ENCODE measurements around the gene CIAO1. TPM values are rescaled to one million over a fixed set of nuclear protein-coding genes. Genes with fewer than 3 reads are reported as not detected.

CIAO1 gene
- total and polyA plus RNA-seq, 2 of the 8 experiments (the other 6 are each of a cell fraction or from before 2014, with no cell fraction given), result 63.7 to 99.2 TPM

DNA sequence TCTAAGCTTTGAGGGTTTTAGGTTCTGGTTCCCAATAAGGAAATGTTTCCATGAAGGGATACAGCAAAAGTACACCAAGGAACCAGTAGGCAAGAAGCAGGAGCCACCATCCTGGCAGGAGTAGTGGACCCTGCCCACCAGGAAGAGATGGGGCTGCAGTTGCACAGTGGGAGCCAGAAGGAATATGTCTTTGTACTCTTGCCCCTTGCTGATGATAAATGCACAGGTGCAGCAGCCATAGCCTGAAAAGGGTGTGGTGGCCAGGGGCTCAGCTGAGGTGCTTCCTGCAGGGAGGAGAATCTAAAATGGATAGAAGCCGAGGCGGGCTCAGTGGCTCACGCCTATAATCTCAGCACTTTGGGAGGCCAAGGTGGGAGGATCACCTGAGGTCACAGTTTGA lies 27.8 kb upstream of the CIAO1 start:
- Histone ChIP-seq H2BK15ac (ENCODE audit: low read length) (no peak overlapping the region), H3K56ac (replicated peaks; ENCODE audit: insufficient read length, low read depth, low read length) (no peak overlapping the region), H2BK5ac (ENCODE audit: low read depth, low read length) (no peak overlapping the region), H4K8ac (ENCODE audit: extremely low read depth, insufficient read depth, low read length) (no peak overlapping the region), H3K79me1 (ENCODE audit: low read depth, low read length) (no peaks in the 10 kb centered on the region), H3K79me2 (ENCODE audit: control insufficient read depth in 1 of 2, insufficient read depth in 2 of 2, low read length in 2 of 2) (no peaks in the 10 kb centered on the region), H4K5ac (ENCODE audit: insufficient read length, low read depth, low read length) (no peak overlapping the region), H3K9me3 (ENCODE audit: insufficient read depth in 2 of 2, low read depth in 1 of 2, low read length in 1 of 2) (no peaks in the 10 kb centered on the region), H3K36me3 (ENCODE audit: control insufficient read depth in 2 of 4, insufficient read depth in 4 of 4, low read length in 3 of 4) (no peaks in the 10 kb centered on the region), H4K91ac (replicated peaks; ENCODE audit: insufficient read length, low read length) (no peak overlapping the region), H2AK5ac (ENCODE audit: low read depth, low read length) (no peak overlapping the region), H4K20me1 (replicated peaks in 1 of 2; ENCODE audit: control insufficient read depth in 1 of 2, insufficient read depth in 2 of 2, low read length in 2 of 2) (no peaks in the 10 kb centered on the region), H3K4ac (replicated peaks; ENCODE audit: insufficient read length, low read depth, low read length) (no peak overlapping the region), H2BK120ac (replicated peaks; ENCODE audit: low read depth, low read length) (no peak overlapping the region), H2AFZ (ENCODE audit: low read length) (no peak overlapping the region), H3K9ac (replicated peaks in 1 of 4; ENCODE audit: extremely low read depth in 1 of 4, low read depth in 3 of 4, low read length in 3 of 4) (no peak overlapping the region), H3K18ac (ENCODE audit: extremely low read depth, low read length) (no peak overlapping the region), H2BK20ac (ENCODE audit: low read length) (no peak overlapping the region), H3K23me2 (ENCODE audit: low read depth, low read length) (no peaks in the 10 kb centered on the region), H3K4me3 (ENCODE audit: extremely low read depth in 1 of 4, insufficient read depth in 2 of 4, low read depth in 3 of 4, low read length in 4 of 4) (no peak overlapping the region), H3K14ac (ENCODE audit: insufficient read length) (no peak overlapping the region), H3K23ac (ENCODE audit: insufficient read length) (no peak overlapping the region), H3K4me2 (ENCODE audit: insufficient read depth in 1 of 2, low read depth in 2 of 2, low read length in 2 of 2) (no peak overlapping the region), H2BK12ac (ENCODE audit: low read depth, low read length) (no peak overlapping the region), H3K27me3 (replicated peaks in 1 of 4; ENCODE audit: control insufficient read depth in 3 of 4, extremely low read depth in 1 of 4, insufficient read depth in 3 of 4, low read length in 3 of 4) (no peaks in the 10 kb centered on the region), H3K27ac (ENCODE audit: low read depth, low read length) (no peak overlapping the region), H3K4me1 (replicated peaks in 1 of 4; ENCODE audit: control insufficient read depth in 3 of 4, insufficient read depth in 4 of 4, low read length in 3 of 4) (peaks cover 0 to 3% (median 0%) of the 10 kb centered on the region in 4 experiments; a peak in 1 of 7 replicates)
- WGBS, 2 experiments (ENCODE audit: extremely low coverage in 1 of 2, insufficient coverage in 1 of 2, insufficient read length in 1 of 2, insufficient replicate concordance in 2 of 2, low coverage in 1 of 2, low lambda C conversion rate in 2 of 2, missing lambda C conversion rate in 1 of 2), result 97% methylated on average over 3 of the region's 3 CpGs; no CpG with 5 or more reads in 1 of the 2 experiments
- no peak for FAIRE-seq
- ChIA-PET CTCF (ENCODE audit: partially characterized antibody) (interaction anchor here (0.6 to 4.7 kb wide), 10 partner anchors 9 to 100 kb away, joined by 3 to 43 read pairs (median 4); partner anchors contain the start of gene ASTL), POLR2A (ENCODE audit: partially characterized antibody) (interaction anchor here (1.1 to 1.8 kb wide), 2 partner anchors 11 to 30 kb away, joined by 3 to 5 read pairs; partner anchors contain the start of gene STARD7)
- DNase-seq (ENCODE audit: low read depth in 1 of 2, low spot score in 2 of 2), result no peak
- no peak for TF ChIP-seq JUN (IDR thresholded peaks at IDR 0.05; ENCODE audit: low read depth, low read length)
- no peak for TF ChIP-seq FOSL1 (IDR thresholded peaks at IDR 0.05; ENCODE audit: insufficient read depth, low read depth, low read length)
- no peak for TF ChIP-seq HDAC2 (IDR thresholded peaks at IDR 0.05; ENCODE audit: borderline replicate concordance in 1 of 2, low read depth in 2 of 2, low read length in 2 of 2)
- TF ChIP-seq TEAD4 (IDR thresholded peaks at IDR 0.05; ENCODE audit: low read depth, low read length), result no peak
- no peak for TF ChIP-seq BCL11A (IDR thresholded peaks at IDR 0.05; ENCODE audit: low read depth in 2 of 2, low read length in 2 of 2)
- TF ChIP-seq ATF2 (IDR thresholded peaks at IDR 0.05; ENCODE audit: low read length), result no peak
- TF ChIP-seq HDAC6 (IDR thresholded peaks at IDR 0.05; ENCODE audit: low read depth, low read length), result no peak
- TF ChIP-seq EZH2 (IDR thresholded peaks at IDR 0.05; ENCODE audit: low read depth, low read length, severe bottlenecking), result no peak
- TF ChIP-seq POLR2A (IDR thresholded peaks at IDR 0.05; ENCODE audit: control extremely low read depth in 1 of 2, low read depth in 2 of 2, low read length in 2 of 2), result no peak
- TF ChIP-seq NANOG (IDR thresholded peaks at IDR 0.05; ENCODE audit: insufficient read depth, low read depth, low read length, poor library complexity, severe bottlenecking), result no peak
- TF ChIP-seq POU5F1 (IDR thresholded peaks at IDR 0.05; ENCODE audit: low read depth, low read length), result no peak
- no peak for TF ChIP-seq TCF12 (IDR thresholded peaks at IDR 0.05; ENCODE audit: low read depth, low read length)

Measured in H1 (cell line).